ENCODE data around the gene DYSF. TPM values are rescaled to one million over a fixed set of nuclear protein-coding genes. Genes with fewer than 3 reads are reported as not detected.

DYSF gene
- total RNA-seq, 1 donor from 2014 or later = 0.13 TPM

GRCh38 chr2:71563872-71564271, 110.5 kb downstream of the DYSF start:
- Mint-ChIP-seq H3K27me3 (peaks cover 2% of the 10 kb centered on the region), H3K4me3 (no peak overlapping the region), H3K36me3 (ENCODE audit: low read depth) (no peaks in the 10 kb centered on the region), H3K27ac (no peak overlapping the region), H3K9me3 (no peaks in the 10 kb centered on the region), H3K4me1 (no peaks in the 10 kb centered on the region)
- intact Hi-C loops (cut with micrococcal nuclease) = no loop called here
- ATAC-seq (ENCODE audit: low read depth) (no peak), DNase-seq (no peak)
- CTCF ChIA-PET = no interaction called here
- TF ChIP-seq CTCF (IDR thresholded peaks at IDR 0.05) = no peak
- POLR2A ChIA-PET = no interaction called here

DNA sequence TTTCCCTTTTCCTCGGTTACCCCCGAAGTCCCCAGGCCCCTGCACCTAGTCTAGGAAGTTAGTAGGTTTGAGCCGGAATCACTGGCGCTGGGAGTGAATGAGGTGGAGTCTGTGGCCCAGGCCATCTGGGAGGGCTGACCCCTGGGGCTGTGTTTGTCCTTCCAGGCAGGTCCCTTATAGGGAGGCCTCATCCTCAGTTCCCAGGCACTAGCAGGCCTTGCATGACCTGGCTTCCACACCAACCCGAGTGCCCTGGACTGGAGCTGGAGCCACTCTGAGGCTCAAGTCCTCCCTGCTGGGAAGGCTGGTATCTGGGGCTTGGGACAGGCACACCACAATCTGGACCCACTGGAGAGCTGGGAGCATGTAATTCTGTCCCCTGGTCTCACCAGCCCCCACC, 111.0 kb downstream of the DYSF start:
- no peaks in the 10 kb centered on the region for H3K36me3 Mint-ChIP-seq (ENCODE audit: low read depth)
- no peak overlapping the region for H3K4me3 Mint-ChIP-seq
- H3K9me3 Mint-ChIP-seq = no peaks in the 10 kb centered on the region
- TF ChIP-seq CTCF (IDR thresholded peaks at IDR 0.05) = no peak
- ChIA-PET POLR2A (no interaction called here), CTCF (no interaction called here)
- ATAC-seq (ENCODE audit: low read depth) = no peak
- no peak for DNase-seq
- H3K4me1 Mint-ChIP-seq = no peaks in the 10 kb centered on the region
- no peak overlapping the region for H3K27ac Mint-ChIP-seq
- H3K27me3 Mint-ChIP-seq = peaks cover 2% of the 10 kb centered on the region
- intact Hi-C loops (cut with micrococcal nuclease) = no loop called here

DNA sequence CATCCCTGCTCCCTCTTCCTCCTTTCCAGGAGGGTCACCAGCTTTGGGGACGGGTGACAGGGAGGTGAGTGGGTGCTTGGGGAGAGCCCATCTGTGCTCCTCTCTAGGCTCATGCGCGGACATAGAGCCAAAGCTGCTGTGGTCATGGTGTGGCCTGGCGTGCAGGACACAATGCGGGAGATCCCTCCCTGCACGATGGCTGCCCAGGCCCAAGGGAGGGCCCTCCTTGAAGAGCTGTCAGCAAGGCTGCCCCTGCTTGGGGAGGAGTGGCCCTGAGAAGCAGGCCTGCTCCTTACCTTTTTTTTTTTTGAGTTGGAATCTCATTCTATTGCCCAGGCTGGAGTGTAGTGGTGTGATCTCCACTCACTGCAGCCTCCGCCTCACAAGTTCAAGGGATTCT, 111.4 kb downstream of the DYSF start:
- POLR2A ChIA-PET = no interaction called here
- no peaks in the 10 kb centered on the region for H3K4me1 Mint-ChIP-seq

GRCh38 chr2:71566372-71566771, 113.0 kb downstream of the DYSF start:
- no peak for TF ChIP-seq CTCF (IDR thresholded peaks at IDR 0.05)
- ATAC-seq (ENCODE audit: low read depth) (no peak), DNase-seq (no peak)
- POLR2A ChIA-PET = no interaction called here
- H3K36me3 Mint-ChIP-seq (ENCODE audit: low read depth) = no peaks in the 10 kb centered on the region
- intact Hi-C loops (cut with micrococcal nuclease) = no loop called here
- no peak overlapping the region for H3K27ac Mint-ChIP-seq
- H3K27me3 Mint-ChIP-seq = no peaks in the 10 kb centered on the region
- H3K4me3 Mint-ChIP-seq = no peak overlapping the region
- no peaks in the 10 kb centered on the region for H3K4me1 Mint-ChIP-seq
- CTCF ChIA-PET = no interaction called here
- H3K9me3 Mint-ChIP-seq = no peaks in the 10 kb centered on the region

More for the DNA sequence above, 111.4 kb downstream of the DYSF start:
- no peaks in the 10 kb centered on the region for H3K36me3 Mint-ChIP-seq (ENCODE audit: low read depth)
- CTCF ChIA-PET = no interaction called here
- intact Hi-C loops (cut with micrococcal nuclease) = no loop called here
- H3K9me3 Mint-ChIP-seq = no peaks in the 10 kb centered on the region
- TF ChIP-seq CTCF (IDR thresholded peaks at IDR 0.05) = no peak
- H3K4me3 Mint-ChIP-seq = no peak overlapping the region
- DNase-seq (no peak), ATAC-seq (ENCODE audit: low read depth) (no peak)
- H3K27ac Mint-ChIP-seq = no peak overlapping the region
- H3K27me3 Mint-ChIP-seq = peaks cover 2% of the 10 kb centered on the region

GRCh38 chr2:71567625-71568024, 114.3 kb downstream of the DYSF start:
- Mint-ChIP-seq H3K4me1 (no peaks in the 10 kb centered on the region), H3K9me3 (no peaks in the 10 kb centered on the region), H3K27me3 (no peaks in the 10 kb centered on the region), H3K27ac (no peak overlapping the region), H3K36me3 (ENCODE audit: low read depth) (no peaks in the 10 kb centered on the region), H3K4me3 (no peak overlapping the region)
- DNase-seq (no peak), ATAC-seq (ENCODE audit: low read depth) (no peak)
- ChIA-PET CTCF (no interaction called here), POLR2A (no interaction called here)
- intact Hi-C loops (cut with micrococcal nuclease) = no loop called here
- no peak for TF ChIP-seq CTCF (IDR thresholded peaks at IDR 0.05)
